HG03095 (cell line): ENCODE measurements around the gene AHCY.
A peak's percentile ranks its signal among the peaks of the same experiment; 100 is the strongest.
"Not testable (repeated sequence)": the region's sequence is repeated elsewhere in the genome, so short reads cannot be mapped to it uniquely, and the experiment has no call there.

Experiments used
- ATAC-seq: cut with Tn5 transposase; IDR thresholded peaks from one replicate; pipeline ENCODE4 v1.9.1; 2021; ENCODE audit warnings: moderate library complexity; ENCODE audit not compliant: unreplicated experiment

AHCY gene

DNA sequence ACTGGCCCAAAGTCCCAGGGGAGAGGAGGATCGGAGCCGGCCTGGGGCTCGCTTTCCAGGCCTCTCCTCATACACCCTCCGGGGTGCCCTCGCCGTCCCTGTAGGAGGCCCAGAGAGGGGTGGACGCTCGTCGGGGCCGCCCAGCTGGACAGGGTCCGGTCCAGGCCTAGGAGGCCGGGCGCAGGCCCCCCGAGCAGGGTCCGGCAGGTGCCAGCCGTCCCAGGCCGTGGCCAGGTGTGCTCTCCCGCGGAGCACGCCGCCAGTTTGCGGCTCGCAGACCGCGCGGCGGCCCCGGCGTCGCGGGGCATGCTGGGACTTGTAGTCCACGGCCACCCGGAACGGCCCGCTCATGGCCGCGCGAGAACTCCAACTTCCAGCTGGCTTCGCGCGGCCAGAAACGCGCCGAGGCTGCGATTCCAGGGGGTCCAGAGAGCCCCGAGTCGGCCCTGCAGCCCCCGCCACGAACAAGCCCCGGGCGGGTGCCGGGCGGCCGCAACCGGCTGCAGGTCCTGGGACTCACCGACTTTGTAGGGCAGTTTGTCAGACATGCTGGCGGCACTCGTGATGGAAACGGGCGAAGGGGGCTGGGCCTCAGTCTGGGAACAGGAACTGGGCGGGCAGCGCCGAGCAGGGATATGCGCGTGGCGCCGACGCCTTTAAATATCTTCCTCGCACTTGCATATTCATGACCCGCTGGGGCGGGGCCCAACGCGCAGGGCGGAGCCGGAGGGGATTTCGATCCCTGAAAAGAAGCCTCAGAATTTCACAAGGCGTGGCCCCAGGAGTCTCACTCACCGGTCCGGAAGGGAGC lies at the start of gene AHCY:
Gene AHCY (minus strand): TSS at position 633 of the 811 bp plus-strand sequence. CDS start 85 bp downstream, at position 548.
- peak; percentile 88 for ATAC-seq

DNA sequence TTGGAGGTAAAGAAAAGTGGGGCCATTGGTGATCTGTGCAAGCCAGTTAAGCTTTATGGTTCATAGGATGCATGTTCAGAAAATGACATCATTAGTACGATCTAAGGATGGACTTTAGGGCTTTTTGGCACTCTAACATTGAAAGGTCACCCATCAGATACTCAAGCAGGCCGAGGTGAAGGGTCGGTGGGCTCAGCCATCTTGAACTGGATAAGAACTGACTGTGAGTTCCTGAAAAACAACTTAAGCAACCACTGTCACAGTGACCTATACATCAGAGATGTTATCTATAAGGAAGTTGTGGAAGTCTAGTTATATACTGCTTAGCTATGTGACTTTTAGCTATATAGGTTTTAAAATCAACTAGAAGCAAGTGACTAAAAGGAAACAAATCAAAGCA lies 46.9 kb upstream of the AHCY start:
- no peak for ATAC-seq

DNA sequence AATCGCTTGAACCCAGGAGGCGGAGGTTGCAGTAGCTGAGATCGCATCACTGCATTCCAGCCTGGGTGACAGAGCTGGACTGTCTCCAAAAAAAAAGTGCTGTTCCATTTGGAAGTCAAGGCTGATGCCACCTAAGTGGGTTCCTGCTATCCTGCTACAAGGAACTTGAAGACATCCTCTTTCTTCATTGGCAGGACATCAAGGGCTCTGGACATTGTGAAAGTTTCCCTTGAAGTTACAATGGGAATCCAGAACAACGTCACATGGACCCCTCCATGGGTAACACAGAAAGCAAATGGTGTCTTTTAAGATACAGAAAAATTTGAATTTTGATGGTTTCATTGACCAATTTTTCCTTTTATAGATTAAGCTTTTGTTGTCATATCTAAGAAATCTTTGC lies 44.4 kb upstream of the AHCY start:
- ATAC-seq: no peak

DNA sequence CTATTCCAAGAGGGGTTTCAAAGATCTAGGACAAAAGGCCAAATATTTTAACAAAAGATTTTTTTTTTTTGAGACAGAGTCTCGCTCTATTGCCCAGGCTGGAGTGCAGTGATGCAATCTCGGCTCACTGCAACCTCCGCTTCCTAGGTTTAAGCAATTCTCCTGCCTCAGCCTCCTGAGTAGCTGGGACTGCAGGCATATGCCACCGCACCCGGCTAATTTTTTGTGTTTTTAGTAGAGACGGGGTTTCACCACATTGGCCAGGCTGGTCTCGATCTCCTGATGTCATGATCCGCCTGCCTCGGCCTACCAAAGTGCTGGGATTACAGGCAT lies 43.3 kb upstream of the AHCY start:
- ATAC-seq: not testable (repeated sequence)

DNA sequence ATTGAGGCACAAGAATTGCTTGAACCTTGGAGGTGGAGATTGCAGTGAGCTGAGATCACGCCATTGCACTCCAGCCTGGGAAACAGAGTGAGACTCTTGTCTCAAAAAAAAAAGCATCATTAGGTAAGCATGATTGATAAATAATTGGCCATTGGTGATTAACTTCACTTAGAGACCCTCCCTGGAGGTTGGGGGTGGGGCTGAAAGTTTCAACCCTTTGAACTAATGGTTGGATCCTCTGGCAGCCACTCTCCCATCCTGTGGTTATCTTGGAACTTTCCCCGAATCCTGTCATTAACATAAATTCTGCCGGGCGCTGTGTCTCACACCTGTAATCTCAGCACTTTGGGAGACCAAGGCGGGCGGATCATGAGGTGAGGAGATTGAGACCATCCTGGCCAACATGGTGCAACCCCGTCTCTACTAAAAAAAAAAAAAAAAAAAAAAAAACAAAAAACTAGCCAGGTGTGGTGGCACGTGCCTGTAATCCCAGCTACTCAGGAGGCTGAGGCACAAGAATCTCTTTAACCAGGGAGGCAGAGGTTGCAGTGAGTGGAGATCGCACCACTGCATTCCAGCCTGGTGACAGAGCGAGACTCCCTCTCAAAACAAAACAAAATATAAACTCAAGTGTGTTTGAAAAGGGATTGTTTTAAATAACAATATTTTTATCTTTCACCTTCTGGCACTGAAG lies 42.8 kb upstream of the AHCY start:
- ATAC-seq: not testable (repeated sequence)

DNA sequence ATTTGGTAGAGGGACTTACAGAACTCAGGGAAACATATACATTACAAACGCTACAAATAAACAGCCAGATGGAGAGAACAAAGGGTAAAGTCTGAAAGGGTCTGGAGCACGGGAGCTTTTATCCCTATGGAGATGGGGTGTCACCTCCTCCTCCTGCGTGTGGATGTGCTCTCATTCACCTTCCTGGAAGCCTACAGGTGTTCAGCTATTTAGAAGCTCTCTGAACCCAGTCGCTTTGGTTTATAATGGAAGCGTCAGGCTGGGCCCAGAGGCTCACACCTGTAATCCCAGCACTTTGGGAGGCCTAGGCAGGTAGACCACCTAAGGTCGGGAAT lies 42.2 kb upstream of the AHCY start:
- no peak for ATAC-seq

DNA sequence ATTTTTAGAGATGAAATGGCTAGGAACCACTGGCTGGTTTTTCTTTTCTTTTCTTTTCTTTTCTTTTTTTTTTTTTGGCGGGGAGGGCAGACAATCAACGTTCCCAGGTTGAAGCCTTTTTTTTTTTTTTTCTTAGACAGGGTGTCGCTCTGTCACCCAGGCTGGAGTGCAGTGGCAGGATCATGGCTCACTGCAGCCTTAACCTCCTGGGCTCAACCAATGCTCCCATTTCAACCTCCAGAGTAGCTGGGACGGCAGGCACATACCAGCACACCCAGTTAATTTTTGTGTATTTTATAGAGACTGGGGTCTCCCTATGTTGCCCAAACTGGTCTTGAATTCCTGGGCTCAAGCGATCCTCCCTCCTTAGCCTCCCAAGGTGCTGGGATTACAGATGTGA lies 41.1 kb upstream of the AHCY start:
- no peak for ATAC-seq

DNA sequence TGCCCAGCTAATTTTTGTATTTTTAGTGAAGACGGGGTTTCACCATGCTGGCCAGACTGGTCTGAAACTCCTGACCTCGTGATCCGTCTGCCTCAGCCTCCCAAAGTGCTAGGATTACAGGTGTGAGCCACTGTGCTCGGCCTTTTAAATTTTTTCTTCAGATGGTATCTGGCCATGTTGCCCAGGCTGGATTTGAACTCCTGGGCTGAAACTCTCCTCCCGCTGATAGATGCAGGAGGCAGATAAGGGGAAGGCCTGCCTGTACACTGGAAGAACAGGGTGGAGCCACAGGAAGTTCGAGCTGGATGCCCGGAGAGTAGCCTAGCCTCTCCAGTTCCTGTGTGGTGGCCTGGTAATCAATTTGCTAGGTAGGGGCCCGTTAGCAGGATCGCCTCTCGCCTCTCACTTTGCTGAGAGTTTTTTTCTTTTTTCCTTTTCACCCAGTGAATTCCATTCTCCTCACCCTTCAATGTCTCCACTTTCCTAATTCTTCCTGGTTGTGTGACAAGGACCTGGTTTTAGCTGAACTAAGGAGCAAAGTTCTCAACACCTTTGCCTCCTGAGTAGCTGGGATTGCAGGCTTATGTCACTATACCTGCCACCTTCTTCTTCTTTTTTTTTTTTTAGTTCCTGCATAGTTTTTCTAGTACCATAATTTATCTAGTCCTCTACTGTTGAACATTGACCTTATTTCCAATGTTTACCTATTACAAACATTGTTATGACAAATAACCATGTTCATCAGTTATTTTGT lies 40.5 kb upstream of the AHCY start:
- no peak for ATAC-seq

DNA sequence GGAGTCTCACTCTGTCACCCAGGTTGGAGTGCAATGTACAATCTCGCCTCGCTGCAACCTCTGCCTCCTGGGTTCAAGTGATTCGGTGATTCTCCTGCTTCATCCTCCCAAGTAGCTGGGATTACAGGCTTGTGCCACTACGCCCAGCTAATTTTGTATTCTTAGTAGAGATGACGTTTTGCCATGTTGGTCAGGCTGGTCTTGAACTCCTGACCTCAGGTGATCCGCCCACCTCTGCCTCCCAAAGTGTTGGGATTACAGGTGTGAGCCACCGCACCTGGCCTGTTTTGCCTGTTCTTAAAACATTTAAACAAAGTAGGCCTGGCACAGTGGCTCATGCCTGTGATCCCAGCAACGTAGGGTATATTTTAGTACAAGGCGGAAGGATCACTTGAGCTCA lies 38.0 kb upstream of the AHCY start:
- ATAC-seq: not testable (repeated sequence)

DNA sequence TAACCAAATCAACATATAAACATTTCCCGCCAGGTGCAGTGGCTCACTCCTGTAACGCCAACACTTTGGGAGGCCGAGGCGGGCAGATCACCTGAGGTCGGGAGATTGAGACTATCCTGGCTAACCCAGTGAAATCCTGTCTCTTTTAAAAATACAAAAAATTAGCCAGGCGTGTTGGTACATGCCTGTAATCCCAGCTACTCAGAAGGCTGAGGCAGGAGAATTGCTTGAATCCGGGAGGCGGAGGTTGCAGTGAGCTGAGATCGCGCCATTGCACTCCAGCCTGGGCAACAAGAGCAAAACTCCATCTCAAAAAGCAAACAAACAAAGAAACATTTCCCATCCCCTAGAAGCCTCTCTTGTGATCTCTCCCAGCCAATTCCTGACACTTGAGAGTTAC lies 37.6 kb upstream of the AHCY start:
- not testable (repeated sequence) for ATAC-seq

DNA sequence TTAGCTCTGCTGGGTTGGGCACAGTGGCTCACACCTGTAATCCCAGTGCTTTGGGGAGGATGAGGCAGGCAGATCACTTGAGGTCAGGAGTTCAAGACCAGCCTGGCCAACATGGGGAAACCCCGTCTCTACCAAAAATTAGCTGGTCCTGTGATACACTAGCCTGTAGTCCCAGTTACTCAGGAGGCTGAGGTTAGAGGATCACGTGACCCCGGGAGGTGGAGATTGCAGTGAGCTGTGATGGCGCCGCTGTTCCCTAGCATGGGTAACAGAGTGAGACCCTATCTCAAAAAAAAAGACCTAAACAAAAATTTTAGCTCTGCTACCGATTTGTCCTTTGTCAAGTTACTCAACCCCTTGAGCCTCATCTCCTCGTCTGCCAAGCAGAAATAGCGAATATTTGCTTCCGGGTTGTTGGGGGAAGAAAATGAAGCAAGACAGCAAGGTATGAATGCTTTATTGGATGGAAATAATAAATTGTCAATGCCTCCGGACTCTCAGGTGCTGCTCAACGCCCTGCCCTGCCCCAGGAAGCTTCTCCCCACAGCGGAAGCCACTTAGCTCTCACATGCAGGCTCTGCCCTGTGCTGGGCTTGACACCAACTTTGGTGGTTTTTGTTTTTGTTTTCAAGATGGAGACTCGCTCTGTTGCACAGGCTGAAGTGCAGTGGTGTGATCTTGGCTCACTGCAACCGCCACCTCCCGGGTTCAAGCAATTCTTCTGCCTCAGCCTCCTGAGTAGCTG lies 35.0 kb upstream of the AHCY start:
- no peak for ATAC-seq

DNA sequence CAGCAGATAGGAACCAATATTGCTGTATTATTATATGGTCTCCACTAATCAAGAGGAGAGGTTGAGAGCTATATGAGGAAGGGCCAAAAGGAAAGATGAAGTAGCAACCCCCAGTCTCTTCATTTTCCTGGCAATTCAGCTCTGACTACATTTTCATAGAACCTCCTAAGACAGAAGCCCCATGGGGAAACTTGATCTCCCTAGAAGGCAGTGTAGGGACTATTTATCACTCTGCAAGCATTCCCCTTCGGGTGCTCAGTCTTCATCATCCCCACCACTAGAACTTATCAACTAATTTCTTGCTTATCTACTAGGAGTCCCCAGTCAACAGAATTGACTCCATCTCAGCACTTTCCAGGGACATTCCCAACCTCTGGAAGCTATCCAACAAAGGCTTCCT lies 34.4 kb upstream of the AHCY start:
- ATAC-seq: no peak

DNA sequence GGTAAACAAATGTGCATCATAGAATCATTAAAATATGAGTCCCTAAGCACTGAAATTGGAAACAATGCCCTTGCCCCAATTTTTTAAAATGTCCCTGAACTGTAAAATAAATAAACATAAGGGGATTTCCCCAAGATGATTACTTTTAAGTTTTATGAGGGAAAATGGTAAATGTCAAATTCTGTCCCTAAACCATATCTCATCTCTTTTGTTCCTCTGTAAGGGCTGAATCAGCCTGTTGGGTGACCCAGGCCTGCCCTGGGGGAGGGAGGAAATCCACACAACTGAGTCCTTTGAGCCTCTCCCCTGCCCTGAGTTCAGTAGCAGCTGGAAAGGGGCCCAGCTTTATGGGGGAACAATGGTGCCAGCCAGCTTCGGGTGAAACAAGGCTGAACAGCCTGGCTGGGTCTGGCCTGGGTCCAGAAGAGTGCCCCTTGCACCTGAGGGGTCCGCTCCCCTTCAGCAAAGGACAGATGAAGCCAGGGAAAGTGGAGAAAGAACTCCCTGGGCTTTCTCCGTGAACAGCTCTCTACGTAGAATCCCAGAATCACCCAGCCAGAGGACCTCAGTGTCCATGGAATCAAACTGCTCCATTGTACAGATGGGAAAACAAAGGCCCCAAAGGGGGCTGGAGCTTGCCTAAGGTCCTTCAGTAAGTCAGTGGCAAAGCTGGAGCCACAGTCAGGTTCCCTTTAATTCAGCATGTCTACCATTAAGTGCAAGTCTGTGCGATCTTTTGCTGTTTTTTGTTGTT lies 31.7 kb upstream of the AHCY start:
- no peak for ATAC-seq

DNA sequence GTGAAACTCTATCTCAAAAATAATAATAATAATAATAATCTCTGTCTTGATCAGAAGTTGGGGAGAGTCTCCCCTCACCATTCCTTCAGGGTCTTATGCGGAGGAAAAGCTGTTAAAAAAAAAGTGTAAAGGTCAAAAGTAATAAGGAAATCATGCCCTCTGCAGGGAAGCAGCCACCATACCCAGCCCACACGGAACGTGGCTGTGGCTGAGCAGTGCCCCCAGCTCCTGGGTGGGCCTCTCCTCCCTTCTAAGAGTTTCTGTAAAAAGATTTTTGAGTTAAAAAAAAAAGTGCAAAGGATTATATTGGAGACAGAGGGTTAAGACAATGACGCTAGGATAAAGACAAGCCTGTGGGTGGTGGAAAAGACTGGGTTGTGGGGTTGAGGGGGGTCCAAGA lies 30.6 kb upstream of the AHCY start:
- ATAC-seq: no peak

DNA sequence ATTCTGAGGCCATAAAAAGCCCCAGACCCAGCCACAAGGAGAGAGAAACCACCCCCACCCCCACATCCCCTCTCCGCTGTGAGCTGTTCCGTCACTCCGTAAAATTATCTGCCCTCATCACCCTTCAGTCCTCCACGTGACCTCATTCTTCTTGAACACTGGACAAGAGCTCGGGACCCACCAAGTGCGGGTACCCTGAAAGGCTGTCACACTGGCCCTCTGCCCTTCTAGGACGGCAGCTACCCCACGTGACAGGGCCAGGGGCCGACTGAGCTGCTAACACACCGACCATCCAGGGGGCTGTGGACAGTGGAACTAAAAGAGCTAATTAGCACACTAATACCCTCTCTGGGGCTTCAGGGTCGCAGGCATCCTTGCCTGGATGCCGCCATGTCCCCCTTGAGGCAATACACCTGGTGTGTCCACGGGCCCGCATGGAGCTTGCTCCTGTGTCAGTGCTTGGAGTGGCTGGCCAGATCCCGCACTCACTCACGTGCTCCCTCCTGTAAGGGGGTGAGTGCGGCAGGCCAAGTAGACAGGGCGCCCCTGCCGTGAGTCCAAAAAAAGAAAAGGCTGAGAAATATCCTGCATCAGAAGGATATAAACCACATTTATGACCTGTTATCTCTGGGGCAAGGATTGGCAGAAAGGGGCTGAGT lies 29.2 kb upstream of the AHCY start:
- ATAC-seq: no peak

DNA sequence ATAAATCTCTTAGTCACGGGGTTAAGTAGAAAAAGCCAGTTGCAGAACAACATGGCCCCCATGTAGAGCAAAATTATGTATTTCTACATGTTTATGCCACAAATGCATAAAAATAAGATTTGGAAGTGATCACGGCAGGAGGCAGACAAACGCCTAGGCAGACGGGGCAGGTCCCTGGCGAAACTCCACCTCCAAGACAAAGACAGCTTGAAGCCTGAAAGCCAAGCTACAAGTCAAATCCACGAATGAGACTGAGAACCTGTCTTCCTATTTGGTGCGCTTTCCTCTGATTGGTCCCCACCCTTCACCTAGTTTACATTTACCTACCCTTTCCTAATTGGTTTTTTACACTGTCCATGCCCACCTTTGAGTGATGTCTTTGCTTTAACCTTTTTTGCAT lies 28.7 kb upstream of the AHCY start:
- ATAC-seq: no peak

DNA sequence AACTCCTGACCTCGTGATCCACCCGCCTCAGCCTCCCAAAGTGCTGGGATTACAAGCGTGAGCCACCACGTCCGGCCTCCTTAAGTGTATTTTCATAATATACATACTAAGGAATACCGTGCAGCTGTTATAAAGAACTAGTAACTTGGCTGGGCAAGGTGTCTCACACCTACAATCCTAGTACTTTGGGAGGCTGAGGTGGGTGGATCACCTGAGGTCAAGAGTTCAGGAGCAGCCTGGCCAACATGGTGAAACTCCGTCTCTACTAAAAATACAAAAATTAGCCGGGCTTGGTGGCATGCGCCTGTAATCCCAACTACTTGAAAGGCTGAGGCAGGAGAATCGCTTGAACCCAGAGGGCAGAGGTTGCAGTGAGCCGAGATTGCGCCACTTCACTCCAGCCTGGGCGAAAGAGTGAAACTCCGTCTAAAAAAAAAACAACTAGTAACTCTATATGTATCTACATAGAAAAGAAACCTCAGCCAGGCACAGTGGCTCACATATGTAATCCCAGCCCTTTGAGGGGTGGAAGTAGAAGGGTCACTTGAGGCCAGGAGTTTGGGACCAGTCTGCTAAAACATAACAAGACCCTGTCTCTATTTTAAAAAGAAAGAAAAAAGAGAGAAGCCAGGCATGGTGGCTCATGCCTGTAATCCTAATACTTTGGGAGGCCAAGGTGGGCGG lies 27.8 kb upstream of the AHCY start:
- not testable (repeated sequence) for ATAC-seq

DNA sequence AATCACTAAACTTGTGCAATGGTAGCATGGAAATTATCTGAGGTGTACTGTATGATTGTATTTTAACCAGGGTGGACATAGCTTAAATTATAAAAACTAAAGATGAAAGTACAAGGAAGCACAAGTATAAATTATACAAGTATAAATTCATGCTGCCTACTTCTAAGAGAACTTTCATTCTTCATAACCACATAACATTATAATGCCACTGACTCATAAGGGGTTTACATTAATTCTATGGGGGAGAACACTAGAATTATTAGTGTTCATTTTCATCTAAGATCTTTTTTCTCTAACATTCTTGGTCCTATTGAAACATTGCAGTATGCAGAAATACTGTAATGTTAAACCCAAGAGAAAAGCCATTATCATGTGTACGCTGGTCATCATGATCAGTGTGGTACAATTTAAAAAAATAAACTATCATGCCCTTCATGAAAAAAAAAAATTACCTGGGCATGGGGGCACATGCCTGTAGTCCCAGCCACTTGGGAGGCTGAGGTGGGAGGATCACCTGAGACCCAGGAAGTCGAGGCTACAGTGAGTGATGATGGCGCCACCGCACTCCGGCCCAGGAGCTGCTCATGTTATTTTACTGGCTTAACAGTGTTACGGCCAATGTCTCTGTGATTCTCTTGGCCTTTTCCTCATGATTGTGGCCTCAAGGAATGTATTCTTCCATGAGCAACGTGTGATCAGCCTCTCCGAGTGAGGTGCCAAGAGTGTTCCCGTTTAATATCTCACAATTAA lies 25.9 kb upstream of the AHCY start:
- ATAC-seq: no peak

DNA sequence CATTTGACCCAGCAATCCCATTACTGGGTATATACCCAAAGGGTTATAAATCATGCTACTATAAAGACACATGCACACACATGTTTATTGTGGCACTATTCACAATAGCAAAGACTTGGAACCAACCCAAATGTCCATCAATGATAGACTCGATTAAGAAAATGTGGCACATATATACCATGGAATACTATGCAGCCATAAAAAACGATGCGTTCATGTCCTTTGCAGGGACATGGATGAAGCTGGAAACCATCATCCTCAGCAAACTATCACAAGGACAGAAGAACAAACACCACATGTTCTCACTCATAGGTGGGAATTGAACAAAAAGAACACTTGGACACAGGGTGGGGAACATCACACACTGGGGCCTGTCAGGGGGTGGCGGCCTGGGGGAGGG lies 25.1 kb upstream of the AHCY start:
- ATAC-seq: not testable (repeated sequence)
